ENCODE results near the gene XCL2.
"Not testable (repeated sequence)": the region's sequence is repeated elsewhere in the genome, so short reads cannot be mapped to it uniquely, and the experiment has no call there.

The XCL2 gene

DNA sequence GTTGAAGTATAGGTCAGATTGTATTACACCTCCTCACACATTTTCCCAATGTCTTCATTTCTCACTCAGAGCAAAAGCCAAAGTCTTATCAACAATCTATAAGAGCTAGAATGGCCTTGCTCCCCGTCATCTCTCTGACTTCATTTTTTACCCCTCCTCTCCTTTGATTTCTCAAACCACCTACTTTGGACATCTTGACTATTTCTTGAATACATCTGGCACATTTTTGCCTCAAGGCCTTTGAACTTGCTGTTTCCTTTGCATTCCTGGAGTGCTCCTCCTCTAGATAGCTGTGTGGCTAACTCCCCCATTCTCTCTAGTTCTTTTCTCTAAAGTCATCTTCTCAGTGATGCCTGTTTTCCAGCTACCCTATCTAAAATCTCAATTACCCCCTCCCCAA lies 7.2 kb upstream of the XCL2 start:
- TF ChIP-seq, protein P1, sequence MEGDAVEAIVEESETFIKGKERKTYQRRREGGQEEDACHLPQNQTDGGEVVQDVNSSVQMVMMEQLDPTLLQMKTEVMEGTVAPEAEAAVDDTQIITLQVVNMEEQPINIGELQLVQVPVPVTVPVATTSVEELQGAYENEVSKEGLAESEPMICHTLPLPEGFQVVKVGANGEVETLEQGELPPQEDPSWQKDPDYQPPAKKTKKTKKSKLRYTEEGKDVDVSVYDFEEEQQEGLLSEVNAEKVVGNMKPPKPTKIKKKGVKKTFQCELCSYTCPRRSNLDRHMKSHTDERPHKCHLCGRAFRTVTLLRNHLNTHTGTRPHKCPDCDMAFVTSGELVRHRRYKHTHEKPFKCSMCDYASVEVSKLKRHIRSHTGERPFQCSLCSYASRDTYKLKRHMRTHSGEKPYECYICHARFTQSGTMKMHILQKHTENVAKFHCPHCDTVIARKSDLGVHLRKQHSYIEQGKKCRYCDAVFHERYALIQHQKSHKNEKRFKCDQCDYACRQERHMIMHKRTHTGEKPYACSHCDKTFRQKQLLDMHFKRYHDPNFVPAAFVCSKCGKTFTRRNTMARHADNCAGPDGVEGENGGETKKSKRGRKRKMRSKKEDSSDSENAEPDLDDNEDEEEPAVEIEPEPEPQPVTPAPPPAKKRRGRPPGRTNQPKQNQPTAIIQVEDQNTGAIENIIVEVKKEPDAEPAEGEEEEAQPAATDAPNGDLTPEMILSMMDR (IDR thresholded peaks at IDR 0.05; ENCODE audit: low read depth, low read length, missing control alignments): no peak
- no peak for DNase-seq (ENCODE audit: extremely low read depth, low read depth)
- no peak overlapping the region for H3K4me3 ChIP-seq (replicated peaks; ENCODE audit: low read depth, low read length)

DNA sequence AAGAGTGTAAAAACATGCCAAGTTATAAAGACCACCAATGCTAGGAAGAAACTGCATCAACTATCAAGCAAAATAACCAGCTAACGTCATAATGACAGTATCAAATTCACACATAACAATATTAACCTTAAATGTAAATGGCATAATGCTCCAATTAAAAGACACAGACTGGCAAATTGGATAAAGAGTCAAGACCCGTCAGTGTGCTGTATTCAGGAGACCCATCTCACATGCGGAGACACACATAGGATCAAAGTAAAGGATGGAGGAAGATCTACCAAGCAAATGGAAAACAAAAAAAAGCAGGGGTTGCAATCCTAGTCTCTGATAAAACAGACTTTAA lies 2.7 kb upstream of the XCL2 start:
- H3K4me3 ChIP-seq (replicated peaks; ENCODE audit: low read depth, low read length); DNase-seq (ENCODE audit: extremely low read depth, low read depth): not testable (repeated sequence)

DNA sequence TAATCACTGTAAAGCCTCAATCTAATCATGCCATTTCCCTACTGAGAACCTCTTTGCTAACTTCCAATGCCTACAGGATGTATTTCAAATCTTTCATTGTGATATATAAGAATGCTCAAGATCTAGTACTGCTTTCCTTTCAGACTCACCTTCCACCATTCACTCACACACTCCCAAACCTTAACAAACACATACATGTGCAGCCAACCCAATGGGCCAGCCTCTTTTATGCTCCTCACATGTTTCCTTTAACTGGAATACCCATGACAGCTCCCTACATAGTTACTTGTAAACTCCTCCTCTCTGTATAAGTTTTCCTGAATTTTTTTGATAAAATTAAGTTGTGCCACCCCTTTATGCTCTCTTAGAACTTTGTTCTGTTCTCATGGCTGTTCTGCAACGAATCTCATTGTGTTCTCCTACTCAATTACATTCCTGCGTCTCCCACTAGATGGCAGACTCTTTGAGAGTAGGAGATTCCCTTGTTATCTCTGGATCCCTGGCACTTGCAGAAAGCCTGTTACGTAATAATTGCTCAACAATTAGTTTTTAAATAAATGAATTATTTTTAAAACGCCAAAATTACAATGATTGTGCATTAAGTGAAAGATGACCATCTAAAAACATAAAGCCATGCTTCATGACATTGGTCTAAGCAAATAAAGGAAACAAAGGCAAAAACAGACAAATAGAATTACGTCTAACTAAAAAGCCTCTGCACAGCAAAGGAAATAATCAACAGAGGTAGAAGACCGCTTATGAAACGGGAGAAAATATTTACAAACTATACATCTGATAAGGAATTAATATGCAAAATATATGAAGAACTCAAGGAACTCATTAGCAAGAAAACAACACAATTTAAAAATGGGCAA lies 2.1 kb upstream of the XCL2 start:
- not testable (repeated sequence) for DNase-seq (ENCODE audit: extremely low read depth, low read depth); H3K4me3 ChIP-seq (replicated peaks; ENCODE audit: low read depth, low read length)
- TF ChIP-seq, protein P1 (IDR thresholded peaks at IDR 0.05; ENCODE audit: low read depth, low read length, missing control alignments): peak; percentile 37

DNA sequence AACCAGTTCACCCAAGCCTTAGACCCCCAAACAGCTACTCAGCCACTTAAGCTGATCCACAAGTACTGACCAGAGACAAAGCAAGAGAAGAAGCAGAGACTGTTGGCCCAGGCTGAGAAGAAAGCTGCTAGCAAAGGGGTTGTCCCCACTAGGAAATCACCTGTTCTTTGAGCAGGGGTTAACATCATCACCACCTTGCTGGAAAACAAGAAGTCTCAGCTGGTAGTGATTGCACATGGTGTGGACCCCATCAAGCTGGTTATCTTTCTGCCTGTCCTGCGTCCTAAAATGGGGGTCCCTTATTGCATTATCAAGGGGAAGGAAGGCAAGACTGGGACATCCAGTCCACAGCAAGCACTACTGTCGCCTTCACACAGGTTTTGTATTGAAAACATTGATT lies 819 bp downstream of the XCL2 start:
- not testable (repeated sequence) for H3K4me3 ChIP-seq (replicated peaks; ENCODE audit: low read depth, low read length); DNase-seq (ENCODE audit: extremely low read depth, low read depth)

DNA sequence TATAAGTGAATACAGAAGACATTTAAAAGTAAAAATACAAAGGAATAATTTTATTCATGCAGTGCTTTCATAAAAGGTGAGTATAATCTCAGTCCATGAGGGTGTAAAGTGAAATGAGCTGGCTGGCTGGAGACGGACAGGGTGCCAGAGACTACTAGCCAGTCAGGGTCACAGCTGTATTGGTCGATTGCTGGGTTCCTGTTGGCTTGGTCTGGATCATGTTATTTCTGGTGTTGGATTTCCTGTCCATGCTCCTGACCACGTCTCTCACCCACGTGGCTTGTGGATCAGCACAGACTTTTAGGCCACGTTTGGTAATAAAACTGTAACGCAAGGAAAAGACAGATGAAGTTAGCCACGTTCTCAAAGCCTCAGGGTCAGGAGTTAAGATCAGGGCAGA lies 3.0 kb downstream of the XCL2 start:
- not testable (repeated sequence) for DNase-seq (ENCODE audit: extremely low read depth, low read depth)

DNA sequence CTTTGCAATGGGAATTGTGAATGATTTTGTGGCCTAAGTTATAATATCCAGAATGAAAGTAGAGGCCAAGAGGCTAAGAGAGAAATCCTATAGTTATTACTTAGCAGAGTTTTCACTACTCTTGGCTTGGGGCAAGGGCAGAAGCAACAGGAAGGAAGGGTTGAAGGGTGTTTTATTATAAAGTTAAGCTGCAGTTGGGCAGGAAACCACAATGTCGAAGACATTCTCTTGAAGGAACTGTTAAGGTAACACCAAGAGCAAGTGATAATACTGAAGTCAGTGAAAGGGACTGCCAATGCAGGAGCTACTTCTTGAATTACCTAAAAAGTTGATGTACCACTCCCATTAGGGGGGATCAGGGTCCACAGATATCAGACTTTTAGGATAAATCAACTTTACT lies 8.3 kb downstream of the XCL2 start:
- TF ChIP-seq, protein P1 (IDR thresholded peaks at IDR 0.05; ENCODE audit: low read depth, low read length, missing control alignments): no peak
- no peak overlapping the region for H3K4me3 ChIP-seq (replicated peaks; ENCODE audit: low read depth, low read length)
- no peak for DNase-seq (ENCODE audit: extremely low read depth, low read depth)

More for the DNA sequence above, 3.0 kb downstream of the XCL2 start:
- H3K4me3 ChIP-seq (replicated peaks; ENCODE audit: low read depth, low read length): not testable (repeated sequence)

DNA sequence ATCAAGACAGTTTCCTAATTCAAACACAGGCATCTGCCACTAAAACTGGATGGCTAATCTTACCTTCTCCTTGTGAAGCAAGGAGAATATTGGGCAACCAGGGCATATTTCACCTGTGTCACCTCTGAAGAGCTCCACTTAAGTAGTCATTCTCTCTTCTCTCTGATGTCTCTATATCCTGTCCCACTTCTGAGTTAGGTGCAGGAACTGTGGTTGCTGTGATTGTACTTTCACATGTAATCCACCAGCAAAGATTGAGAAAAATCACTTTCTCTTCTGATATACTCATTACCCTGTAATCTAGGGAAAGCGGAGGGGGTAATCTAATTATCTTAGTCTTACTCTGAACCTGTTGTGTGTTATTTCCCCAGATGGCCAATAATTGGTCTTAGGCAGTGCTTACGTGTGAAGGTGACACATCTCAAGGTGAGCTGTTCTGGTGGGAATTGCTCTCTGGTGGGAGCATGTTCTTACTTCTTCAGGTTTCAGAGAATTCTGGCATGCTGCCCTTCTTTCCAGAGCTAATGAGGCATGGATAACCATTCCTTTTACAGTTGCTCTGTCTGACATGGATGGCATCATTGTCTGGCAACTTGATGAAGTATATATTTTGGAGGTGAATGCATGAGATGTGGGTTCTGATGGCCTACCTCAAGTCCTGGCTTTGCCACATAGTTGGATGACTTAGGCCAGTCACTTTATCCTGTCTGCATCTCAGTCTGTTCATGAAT lies 12.0 kb downstream of the XCL2 start:
- TF ChIP-seq, protein P1 (IDR thresholded peaks at IDR 0.05; ENCODE audit: low read depth, low read length, missing control alignments): no peak
- DNase-seq (ENCODE audit: extremely low read depth, low read depth): no peak
- no peak overlapping the region for H3K4me3 ChIP-seq (replicated peaks; ENCODE audit: low read depth, low read length)

DNA sequence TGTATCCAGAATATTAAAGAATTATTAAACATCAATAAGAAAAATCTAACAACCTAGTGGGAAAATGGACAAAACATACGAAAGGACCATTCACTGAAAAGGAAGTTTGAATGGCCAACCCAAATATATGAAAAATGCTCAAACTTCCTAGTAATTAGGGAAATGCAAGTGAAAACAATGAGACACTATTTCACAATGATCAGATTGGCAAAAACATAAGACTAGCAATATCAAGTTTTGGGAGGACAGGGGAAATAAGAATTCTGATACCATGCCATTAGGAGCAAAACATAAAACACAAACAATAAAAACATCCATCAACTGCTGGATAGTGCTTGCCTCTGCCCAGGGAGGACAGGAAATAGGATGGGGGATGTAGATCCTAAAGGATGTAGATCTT lies 14.3 kb downstream of the XCL2 start:
- no peak for DNase-seq (ENCODE audit: extremely low read depth, low read depth)
- TF ChIP-seq, protein P1 (IDR thresholded peaks at IDR 0.05; ENCODE audit: low read depth, low read length, missing control alignments): no peak
- H3K4me3 ChIP-seq (replicated peaks; ENCODE audit: low read depth, low read length): no peak overlapping the region
